K562 (cell line): ENCODE results near the gene SDCCAG8. TPM values are rescaled to one million over a fixed set of nuclear protein-coding genes. Genes with fewer than 3 reads are reported as not detected.

ENCODE experiments used
- ATAC-seq: fragments of 200-7000 bp; cut with Tn5 transposase; 3 replicates; pipeline ENCODE4 v1.9.1; 2020; ENCODE audit warnings: moderate library complexity
- BruUV-seq: library from RNA; stranded (reverse); fragments of 400-500 nt; replicated peaks from 2 replicates; lab custom pipeline; 2021; lab: Mats Ljungman, UMichigan
- CTCF ChIA-PET: fragments of 300-600 bp; formaldehyde crosslinking; extraction: SDS; loops from one replicate; lab custom pipeline; 2021; ENCODE audit warnings: low intra/inter-chr PET ratio; lab: Yijun Ruan, JAX
- POLR2A ChIA-PET: fragments of 300-600, 350-650 bp; sonication (Branson Sonifier 250); formaldehyde crosslinking; extraction: SDS; loops from one replicate; lab custom pipeline; 2021; ENCODE audit warnings: antibody characterized with exemption, inconsistent platforms; lab: Yijun Ruan, JAX
- DNase-seq, 4 experiments: peaks; one replicate each; pipeline versions ENCODE4 v3.0.0 to v3.0.0-alpha.2; 2011 to 2018; ENCODE audit warnings: low spot score in 3 of 4, mixed read lengths in 3 of 4; ENCODE audit errors: extremely low read depth in 1 of 4
- FAIRE-seq: peaks from 2 replicates; lab custom pipeline; 2011; peaks lifted over from hg19 to GRCh38; lab: Jason Lieb, UNC
- H2AFZ ChIP-seq: 2 replicates; pipeline ENCODE4 v1.6.0; 2011; ENCODE audit warnings: low read depth, low read length, control low read depth, inconsistent platforms
- H3K27ac ChIP-seq: fragments of 200-600 bp; 3 replicates; pipeline ENCODE4 v1.8.0; 2011; ENCODE audit warnings: low read depth, mild to moderate bottlenecking, control low read depth, inconsistent platforms, low read length, moderate library complexity, mixed read lengths; ENCODE audit errors: extremely low read depth
- H3K27me3 ChIP-seq, 2 experiments: fragments of 300-600 bp in 1 of 2; 2 replicates in 1 of 2; 3 replicates in 1 of 2; pipeline versions ENCODE4 v1.6.0 to v1.8.0; 2011; ENCODE audit warnings: inconsistent platforms in 2 of 2, low read length in 2 of 2, mild to moderate bottlenecking in 1 of 2, mixed read lengths in 1 of 2, moderate library complexity in 1 of 2; ENCODE audit not compliant: control insufficient read depth in 2 of 2, insufficient read depth in 2 of 2
- H3K36me3 ChIP-seq: fragments of 300-600 bp; 3 replicates; pipeline ENCODE4 v1.8.0; 2011; ENCODE audit warnings: mild to moderate bottlenecking, low read length, inconsistent platforms; ENCODE audit not compliant: control insufficient read depth, insufficient read depth
- H3K4me1 ChIP-seq, 2 experiments: fragments of 200-600 bp in 1 of 2; replicated peaks in 1 of 2; 2 replicates in 1 of 2; 3 replicates in 1 of 2; pipeline versions ENCODE4 v1.5.1 to v1.8.0; 2011; ENCODE audit warnings: inconsistent platforms in 2 of 2, low read length in 2 of 2, mild to moderate bottlenecking in 1 of 2, mixed read lengths in 1 of 2, moderate library complexity in 1 of 2; ENCODE audit not compliant: control insufficient read depth in 2 of 2, insufficient read depth in 2 of 2
- H3K4me2 ChIP-seq: 2 replicates; pipeline ENCODE4 v1.6.1; 2011; ENCODE audit warnings: low read length, control low read depth, inconsistent platforms, mixed read lengths; ENCODE audit not compliant: insufficient read depth
- H3K4me3 ChIP-seq: fragments of 200-600 bp; sonication (generic), shearing (Covaris generic); 2 replicates; pipeline ENCODE4 v1.5.1; 2016; ENCODE audit warnings: control low read depth, inconsistent platforms
- H3K79me2 ChIP-seq: fragments of 200-600 bp; 3 replicates; pipeline ENCODE4 v1.8.0; 2011; ENCODE audit warnings: low read length, inconsistent platforms; ENCODE audit not compliant: control insufficient read depth, insufficient read depth
- H3K9ac ChIP-seq, 2 experiments: 2 replicates each; pipeline versions ENCODE4 v1.6.0 to v1.6.1; 2011; ENCODE audit warnings: low read depth in 2 of 2, low read length in 2 of 2, control low read depth in 1 of 2, inconsistent platforms in 1 of 2, mild to moderate bottlenecking in 1 of 2, mixed read lengths in 1 of 2; ENCODE audit not compliant: insufficient read depth in 1 of 2
- H3K9me1 ChIP-seq: one replicate; pipeline ENCODE4 v1.6.0; 2011; ENCODE audit warnings: inconsistent platforms, mild to moderate bottlenecking, low read length, moderate library complexity; ENCODE audit not compliant: control insufficient read depth, insufficient read depth
- H3K9me3 ChIP-seq: replicated peaks from 2 replicates; pipeline ENCODE4 v1.5.1; 2011; ENCODE audit warnings: low read depth, low read length, inconsistent platforms; ENCODE audit not compliant: control insufficient read depth, insufficient read depth
- H4K20me1 ChIP-seq: replicated peaks from 2 replicates; pipeline ENCODE4 v1.6.1; 2011; ENCODE audit warnings: low read length, inconsistent platforms, mixed read lengths; ENCODE audit not compliant: control insufficient read depth, insufficient read depth
- CBX3 ChIP-seq, 2 experiments: IDR thresholded peaks; 1 replicate in 1 of 2; 2 replicates in 1 of 2; pipeline ENCODE4 v1.6.1; 2012; ENCODE audit warnings: inconsistent platforms in 2 of 2, low read length in 2 of 2, borderline replicate concordance in 1 of 2, control low read depth in 1 of 2
- HMG20A ChIP-seq: fragments of 450-650 bp; formaldehyde crosslinking; conservative IDR thresholded peaks from 2 replicates; pipeline ENCODE4 v1.4.0; 2020; ENCODE audit warnings: mild to moderate bottlenecking, mixed read lengths
- RBBP5 ChIP-seq: fragments of 200-600 bp; sonication (generic); IDR thresholded peaks from 2 replicates; pipeline ENCODE4 v1.6.1; 2012; ENCODE audit warnings: borderline replicate concordance, mild to moderate bottlenecking, low read length, control low read depth, inconsistent platforms; ENCODE audit not compliant: insufficient read depth, poor library complexity, severe bottlenecking
- TAF15 ChIP-seq: fragments of 200-400 bp; formaldehyde crosslinking; IDR thresholded peaks from 2 replicates; pipeline ENCODE4 v1.6.1; 2017; ENCODE audit warnings: mild to moderate bottlenecking, low read depth, low read length, moderate library complexity
- TRIM28 ChIP-seq: fragments of 450-650 bp; IDR thresholded peaks from 2 replicates; pipeline ENCODE4 v1.6.1; 2017
- ZMIZ1 ChIP-seq, 2 experiments: fragments of 150-350 bp in 1 of 2; IDR thresholded peaks; 2 replicates each; pipeline ENCODE4 v1.6.1; 2012 to 2016; ENCODE audit warnings: low read depth in 2 of 2, low read length in 2 of 2, mild to moderate bottlenecking in 1 of 2, moderate library complexity in 1 of 2
- ZNF740 ChIP-seq, 3 experiments: fragments of 200-800 bp in 1 of 3; sonication (Bioruptor generic) in 1 of 3; sonication (generic) in 1 of 3; formaldehyde crosslinking in 1 of 3; IDR thresholded peaks; 2 replicates each; pipeline versions ENCODE4 v1.6.1 to v1.8.0; 2016 to 2022; ENCODE audit warnings: mild to moderate bottlenecking in 2 of 3, missing compliant biosample characterization in 2 of 3, missing genetic modification characterization in 2 of 3, missing genetic modification reagents in 1 of 3
- WGBS: fragments of 100-300 bp; shearing (Covaris generic); methylation state at CpG from one replicate; pipeline ENCODE4 v1.1.6; 2016; ENCODE audit warnings: low coverage, mixed read lengths; ENCODE audit not compliant: insufficient coverage; ENCODE audit errors: missing lambda C conversion rate; 5-methylcytosine and 5-hydroxymethylcytosine counted together
- in situ Hi-C: fragments of 300-500 bp; cut with MboI; formaldehyde crosslinking; loops from 4 replicates; pipeline ENCODE4 v1.15.0; 2018; ENCODE audit warnings: inconsistent platforms, mixed read lengths
- intact Hi-C: fragments of 100-400 bp; cut with micrococcal nuclease; formaldehyde crosslinking; loops from 2 replicates; pipeline ENCODE4 v1.14.2; 2022
- polyA plus RNA-seq, 8 experiments: library from polyadenylated mRNA; depleted of rRNA in 4 of 8; stranded (reverse) in 5 of 8; unstranded in 3 of 8; fragments of >200 nt; fragmentation: Nextera tagmentation in 2 of 8; fragmentation: Illumina TruSeq in 1 of 8; extraction: Ambion mirVana in 2 of 8; extraction: Trizol in 1 of 8; gene quantifications; 2 replicates each; pipeline versions ENCODE4 v1.2.1 to v1.2.3, GENCODE V29; 2011 to 2014; ENCODE audit warnings: inconsistent platforms in 1 of 8, missing spikeins in 1 of 8
- total RNA-seq, 7 experiments: library from RNA; depleted of rRNA in 6 of 7; stranded (reverse); fragments of >200 nt in 6 of 7; fragmentation: Illumina TruSeq in 2 of 7; extraction: Trizol in 2 of 7; gene quantifications; 2 replicates each; pipeline versions ENCODE4 v1.2.1 to v1.2.3, GENCODE V29; 2011 to 2021; ENCODE audit warnings: low replicate concordance in 1 of 7

Gene SDCCAG8
- total and polyA plus RNA-seq, 9 of the 15 experiments (the other 6 are each of a cell fraction or from before 2014, with no cell fraction given) = 17.9 to 36.7 (median 25.4) TPM

GRCh38 chr1:243293941-243294722 lies 38.3 kb downstream of the SDCCAG8 start:
- no peak overlapping the region for H3K9ac ChIP-seq
- H3K79me2 ChIP-seq = no peaks in the 10 kb centered on the region
- no TSS peak for BruUV-seq
- H2AFZ ChIP-seq = no peak overlapping the region
- no peak overlapping the region for H3K4me3 ChIP-seq
- H3K9me1 ChIP-seq = no peaks in the 10 kb centered on the region
- in situ Hi-C loops (no loop called here), intact Hi-C loops (no loop called here)
- no peaks in the 10 kb centered on the region for H4K20me1 ChIP-seq
- no peak for DNase-seq
- CTCF ChIA-PET = no interaction called here
- H3K27ac ChIP-seq = no peak overlapping the region
- H3K9me3 ChIP-seq = peaks cover 7% of the 10 kb centered on the region; the same call in 1 of the 2 replicates
- TF ChIP-seq ZNF740 (CRISPR knock-in tag; IDR thresholded peaks at IDR 0.05) = no peak
- 0 out of 4 replicates have a peak, but pooled peaks of 1 of the 2 experiments have one; percentile 36 for TF ChIP-seq ZNF740 (tag; IDR thresholded peaks at IDR 0.05)
- TF ChIP-seq HMG20A (CRISPR knock-in tag) = no peak
- peak in 1 of 2 experiments; percentile 43; a peak in 1 of 3 replicates for TF ChIP-seq CBX3 (IDR thresholded peaks at IDR 0.05; ENCODE audit: borderline replicate concordance in 1 of 2, low read length in 2 of 2)
- peak; percentile 33; the same call in 1 of the 2 replicates for TF ChIP-seq TRIM28
- TF ChIP-seq RBBP5 = no peak
- no peak for TF ChIP-seq ZMIZ1 (IDR thresholded peaks at IDR 0.05; ENCODE audit: low read depth in 2 of 2, low read length in 2 of 2)
- no peak for TF ChIP-seq TAF15
- H3K27me3 ChIP-seq = no peaks in the 10 kb centered on the region
- no peak overlapping the region for H3K4me2 ChIP-seq
- no peak for ATAC-seq
- peaks cover 13% of the 10 kb centered on the region; the same call in 2 of the 3 replicates for H3K36me3 ChIP-seq
- FAIRE-seq = no peak
- POLR2A ChIA-PET = interaction anchor here (0.6 kb wide), 1 partner anchor 19 kb away, joined by 3 read pairs; no protein-coding TSS in a partner anchor
- no peaks in the 10 kb centered on the region for H3K4me1 ChIP-seq
- WGBS = 79% methylated on average over 3 of the region's 4 CpGs
